ENCODE data around the gene DUS1L.

DNA sequence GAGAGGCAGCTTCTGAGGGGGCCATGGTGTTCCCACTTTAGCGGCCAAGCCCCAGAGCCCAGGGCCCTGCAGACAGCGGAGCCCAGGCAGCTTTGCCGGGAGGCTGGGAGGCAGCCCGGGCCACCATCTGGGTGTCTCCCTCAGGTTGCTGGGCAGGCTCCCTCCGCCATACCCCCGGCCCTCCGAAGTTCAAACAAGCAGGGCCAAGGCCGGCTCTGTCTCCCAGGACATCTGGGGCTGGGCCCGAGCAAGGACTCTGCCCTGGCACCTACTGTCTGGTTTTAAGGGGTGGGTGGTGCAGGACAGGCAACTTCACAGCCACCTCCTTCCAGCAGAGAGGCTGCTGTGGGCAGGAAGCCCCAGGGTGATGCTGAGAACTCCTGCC is 2.6 kb downstream of the DUS1L start:
- TF ChIP-seq CTCF (IDR thresholded peaks at IDR 0.05) (no peak), POLR2A (IDR thresholded peaks at IDR 0.05) (no peak)

All from uterus (tissue), 2 donors.